CD14-positive monocyte (primary cell): ENCODE data around the gene ZNF385B. TPM values are rescaled to one million over a fixed set of nuclear protein-coding genes. Genes with fewer than 3 reads are reported as not detected.

ENCODE experiments used
- DNase-seq, 3 donors: peaks; one replicate each; pipeline ENCODE4 v3.0.0-alpha.2; 2011 to 2022
- H2AFZ ChIP-seq: 2 replicates; pipeline ENCODE4 v1.6.0; 2012; ENCODE audit warnings: mild to moderate bottlenecking, low read depth, low read length, inconsistent platforms; ENCODE audit not compliant: insufficient read depth, poor library complexity, severe bottlenecking
- H3K27ac ChIP-seq, 2 donors: 1 replicate in 1 of 2; 2 replicates in 1 of 2; pipeline ENCODE4 v1.5.1; 2012 to 2013; ENCODE audit warnings: low read length in 2 of 2, control low read depth in 1 of 2, inconsistent platforms in 1 of 2, low read depth in 1 of 2, mild to moderate bottlenecking in 1 of 2
- H3K27me3 ChIP-seq, 2 donors: one replicate each; pipeline versions ENCODE4 v1.6.0 to v1.6.1; 2011 to 2013; ENCODE audit warnings: low read length in 2 of 2; ENCODE audit not compliant: control insufficient read depth in 2 of 2, insufficient read depth in 2 of 2
- H3K36me3 ChIP-seq, 2 donors: replicated peaks in 1 of 2; 1 replicate in 1 of 2; 2 replicates in 1 of 2; pipeline versions ENCODE4 v1.5.1 to v1.6.1; 2012 to 2013; ENCODE audit warnings: low read length in 2 of 2, control low read depth in 1 of 2, inconsistent platforms in 1 of 2, mild to moderate bottlenecking in 1 of 2; ENCODE audit not compliant: insufficient read depth in 2 of 2, control insufficient read depth in 1 of 2
- H3K4me1 ChIP-seq, 2 donors: 1 replicate in 1 of 2; 2 replicates in 1 of 2; pipeline versions ENCODE4 v1.5.1 to v1.6.1; 2012 to 2013; ENCODE audit warnings: low read length in 2 of 2, control low read depth in 1 of 2, inconsistent platforms in 1 of 2, mild to moderate bottlenecking in 1 of 2, moderate library complexity in 1 of 2; ENCODE audit not compliant: insufficient read depth in 2 of 2, control insufficient read depth in 1 of 2
- H3K4me2 ChIP-seq: replicated peaks from 2 replicates; pipeline ENCODE3; 2012; ENCODE audit warnings: low read length, moderate library complexity, mild to moderate bottlenecking; ENCODE audit not compliant: poor library complexity, severe bottlenecking; ENCODE audit errors: extremely low read depth
- H3K4me3 ChIP-seq, 3 experiments: fragments of 200-600 bp in 1 of 3; sonication (generic) in 1 of 3; replicated peaks in 1 of 3; 1 replicate in 2 of 3; 2 replicates in 1 of 3; pipeline ENCODE4 v1.5.1; 2011 to 2013; ENCODE audit warnings: low read length in 3 of 3, mild to moderate bottlenecking in 3 of 3, control low read depth in 2 of 3, low read depth in 2 of 3, inconsistent platforms in 1 of 3, moderate library complexity in 1 of 3
- H3K79me2 ChIP-seq: 2 replicates; pipeline ENCODE4 v1.6.0; 2012; ENCODE audit warnings: mild to moderate bottlenecking, control low read depth, inconsistent platforms, low read length, moderate library complexity; ENCODE audit not compliant: insufficient read depth
- H3K9ac ChIP-seq: 2 replicates; pipeline ENCODE4 v1.6.0; 2017; ENCODE audit warnings: low read length, mild to moderate bottlenecking; ENCODE audit not compliant: insufficient read depth, poor library complexity, severe bottlenecking
- H3K9me3 ChIP-seq, 2 donors: replicated peaks in 1 of 2; 1 replicate in 1 of 2; 2 replicates in 1 of 2; pipeline versions ENCODE4 v1.5.1 to v1.6.1; 2012 to 2013; ENCODE audit warnings: low read length in 2 of 2, control low read depth in 1 of 2; ENCODE audit not compliant: control insufficient read depth in 1 of 2, insufficient read depth in 1 of 2
- H4K20me1 ChIP-seq: 2 replicates; pipeline ENCODE4 v1.6.0; 2012; ENCODE audit warnings: mild to moderate bottlenecking, low read length, control low read depth, moderate library complexity; ENCODE audit not compliant: insufficient read depth
- H3K27ac Mint-ChIP-seq, 7 donors: one replicate each; pipeline ENCODE4 v1.8.0; 2020; ENCODE audit warnings: mild to moderate bottlenecking in 7 of 7, mixed read lengths in 7 of 7, moderate library complexity in 6 of 7, inconsistent platforms in 2 of 7
- H3K27me3 Mint-ChIP-seq, 3 donors: one replicate each; pipeline ENCODE4 v1.8.0; 2021 to 2022; ENCODE audit warnings: low read depth in 3 of 3, mild to moderate bottlenecking in 3 of 3, mixed read lengths in 3 of 3, moderate library complexity in 3 of 3, inconsistent platforms in 1 of 3
- H3K36me3 Mint-ChIP-seq, 2 donors: one replicate each; pipeline ENCODE4 v1.8.0; 2020; ENCODE audit warnings: mixed read lengths in 2 of 2, inconsistent platforms in 1 of 2, mild to moderate bottlenecking in 1 of 2
- H3K4me1 Mint-ChIP-seq: one replicate; pipeline ENCODE4 v1.8.0; 2020; ENCODE audit warnings: mild to moderate bottlenecking, mixed read lengths
- H3K4me3 Mint-ChIP-seq, 2 donors: one replicate each; pipeline ENCODE4 v1.8.0; 2020; ENCODE audit warnings: mild to moderate bottlenecking in 2 of 2, mixed read lengths in 2 of 2, moderate library complexity in 1 of 2
- H3K9me3 Mint-ChIP-seq, 7 donors: one replicate each; pipeline ENCODE4 v1.8.0; 2020 to 2022; ENCODE audit warnings: mixed read lengths in 7 of 7, mild to moderate bottlenecking in 6 of 7, moderate library complexity in 6 of 7, inconsistent platforms in 2 of 7
- CTCF ChIP-seq: fragments of 200-600 bp; IDR thresholded peaks from one replicate; pipeline ENCODE4 v1.8.0; 2022; ENCODE audit warnings: antibody characterized with exemption, mild to moderate bottlenecking
- WGBS: methylation state at CpG from one replicate; pipeline ENCODE4 v1.1.5; 2013; ENCODE audit warnings: missing lambda C conversion rate; ENCODE audit not compliant: insufficient coverage; 5-methylcytosine and 5-hydroxymethylcytosine counted together
- intact Hi-C, 2 donors: fragments of 100-400 bp; cut with micrococcal nuclease; formaldehyde crosslinking; loops; one replicate each; pipeline versions ENCODE4 v1.15.0 to v1.15.1; 2023
- polyA plus RNA-seq, 3 donors: library from polyadenylated mRNA; depleted of rRNA in 1 of 3; unstranded in 2 of 3; stranded (reverse) in 1 of 3; fragments of 300-500 nt in 2 of 3; fragments of >200 nt in 1 of 3; fragmentation: Illumina TruSeq in 2 of 3; gene quantifications; 1 replicate in 2 of 3; 2 replicates in 1 of 3; pipeline ENCODE4 v1.2.3, GENCODE V29; 2012 to 2021

Gene ZNF385B
- polyA plus RNA-seq, 3 donors: not detected

- TF ChIP-seq CTCF: no peak
- Histone ChIP-seq H3K9ac (no peak overlapping the region), H3K27me3 (no peaks in the 10 kb centered on the region), H3K4me1 (no peaks in the 10 kb centered on the region), H3K4me3 (no peak overlapping the region), H3K79me2 (no peaks in the 10 kb centered on the region), H4K20me1 (no peaks in the 10 kb centered on the region), H3K36me3 (no peaks in the 10 kb centered on the region), H2AFZ (no peak overlapping the region), H3K27ac (no peak overlapping the region), H3K9me3 (no peaks in the 10 kb centered on the region), H3K4me2 (no peak overlapping the region)
- no peak for DNase-seq
- H3K4me1 Mint-ChIP-seq: no peaks in the 10 kb centered on the region
- peaks cover 2 to 3% (median 2%) of the 10 kb centered on the region in 3 donors for H3K27me3 Mint-ChIP-seq
- no peak overlapping the region for H3K27ac Mint-ChIP-seq
- no peak overlapping the region for H3K4me3 Mint-ChIP-seq
- H3K36me3 Mint-ChIP-seq: no peaks in the 10 kb centered on the region
- no CpG with 5 or more reads among the region's 4 CpGs for WGBS
- intact Hi-C loops: no loop called here
- peaks cover 0 to 2% (median 0%) of the 10 kb centered on the region in 7 donors for H3K9me3 Mint-ChIP-seq
Measured at GRCh38 chr2:179877601-179878364, 16.4 kb upstream of the ZNF385B start.

- Mint-ChIP-seq H3K4me1 (no peaks in the 10 kb centered on the region), H3K27me3 (peaks cover 2 to 3% (median 3%) of the 10 kb centered on the region in 3 donors), H3K36me3 (no peaks in the 10 kb centered on the region), H3K9me3 (peaks cover 0 to 2% (median 0%) of the 10 kb centered on the region in 7 donors), H3K4me3 (no peak overlapping the region), H3K27ac (no peak overlapping the region)
- H2AFZ ChIP-seq: no peak overlapping the region
- H3K4me1 ChIP-seq: no peaks in the 10 kb centered on the region
- no peaks in the 10 kb centered on the region for H3K79me2 ChIP-seq
- H3K27ac ChIP-seq: no peak overlapping the region
- intact Hi-C loops: no loop called here
- no CpG with 5 or more reads among the region's 1 CpG for WGBS
- TF ChIP-seq CTCF: no peak
- DNase-seq: no peak
- no peaks in the 10 kb centered on the region for H3K27me3 ChIP-seq
- H3K9me3 ChIP-seq: no peaks in the 10 kb centered on the region
- no peaks in the 10 kb centered on the region for H3K36me3 ChIP-seq
- no peak overlapping the region for H3K4me2 ChIP-seq
- no peak overlapping the region for H3K9ac ChIP-seq
- no peak overlapping the region for H3K4me3 ChIP-seq
- H4K20me1 ChIP-seq: no peaks in the 10 kb centered on the region
Measured at GRCh38 chr2:179876266-179876665, 14.9 kb upstream of the ZNF385B start.
